DOHH2 (cell line): ENCODE data around the gene FAM156B.

ENCODE experiments used
- EZH2phosphoT487 ChIP-seq: fragments of 200-600 bp; sonication (generic); IDR thresholded peaks from 2 replicates; pipeline ENCODE4 v1.6.1; 2017; ENCODE audit warnings: borderline replicate concordance, mild to moderate bottlenecking, antibody characterized with exemption, low read length, moderate library complexity, mixed read lengths
- TF ChIP-seq, protein P1 (sequence below): fragments of 200-600 bp; sonication (generic); IDR thresholded peaks from one replicate; pipeline ENCODE4 v1.5.1; 2014; ENCODE audit warnings: antibody characterized with exemption, mild to moderate bottlenecking, low read depth, low read length; ENCODE audit not compliant: poor library complexity, severe bottlenecking

- TF ChIP-seq, protein P1, sequence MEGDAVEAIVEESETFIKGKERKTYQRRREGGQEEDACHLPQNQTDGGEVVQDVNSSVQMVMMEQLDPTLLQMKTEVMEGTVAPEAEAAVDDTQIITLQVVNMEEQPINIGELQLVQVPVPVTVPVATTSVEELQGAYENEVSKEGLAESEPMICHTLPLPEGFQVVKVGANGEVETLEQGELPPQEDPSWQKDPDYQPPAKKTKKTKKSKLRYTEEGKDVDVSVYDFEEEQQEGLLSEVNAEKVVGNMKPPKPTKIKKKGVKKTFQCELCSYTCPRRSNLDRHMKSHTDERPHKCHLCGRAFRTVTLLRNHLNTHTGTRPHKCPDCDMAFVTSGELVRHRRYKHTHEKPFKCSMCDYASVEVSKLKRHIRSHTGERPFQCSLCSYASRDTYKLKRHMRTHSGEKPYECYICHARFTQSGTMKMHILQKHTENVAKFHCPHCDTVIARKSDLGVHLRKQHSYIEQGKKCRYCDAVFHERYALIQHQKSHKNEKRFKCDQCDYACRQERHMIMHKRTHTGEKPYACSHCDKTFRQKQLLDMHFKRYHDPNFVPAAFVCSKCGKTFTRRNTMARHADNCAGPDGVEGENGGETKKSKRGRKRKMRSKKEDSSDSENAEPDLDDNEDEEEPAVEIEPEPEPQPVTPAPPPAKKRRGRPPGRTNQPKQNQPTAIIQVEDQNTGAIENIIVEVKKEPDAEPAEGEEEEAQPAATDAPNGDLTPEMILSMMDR: no peak
- TF ChIP-seq EZH2phosphoT487: no peak
Observed at GRCh38 chrX:52933976-52934703, 37.0 kb downstream of the FAM156B start.
